Upper lobe of right lung (tissue), 1 donor: ENCODE measurements around the gene CGNL1. TPM values are rescaled to one million over a fixed set of nuclear protein-coding genes. Genes with fewer than 3 reads are reported as not detected.

Experiments used
- ATAC-seq: fragments of 200-7000 bp; cut with Tn5 transposase; one replicate; pipeline ENCODE4 v1.9.1; 2020; ENCODE audit warnings: mild to moderate bottlenecking, moderate library complexity
- DNase-seq: peaks from one replicate; pipeline ENCODE4 v3.0.0-alpha.2; 2020
- H3K27ac ChIP-seq: fragments of 200-600 bp; one replicate; pipeline ENCODE4 v1.8.0; 2022
- H3K27me3 ChIP-seq: fragments of 200-600 bp; one replicate; pipeline ENCODE4 v1.8.0; 2022; ENCODE audit warnings: mild to moderate bottlenecking
- H3K36me3 ChIP-seq: fragments of 200-600 bp; one replicate; pipeline ENCODE4 v1.8.0; 2022
- H3K4me1 ChIP-seq: fragments of 200-600 bp; one replicate; pipeline ENCODE4 v1.8.0; 2022
- H3K4me3 ChIP-seq: fragments of 200-600 bp; one replicate; pipeline ENCODE4 v1.8.0; 2022; ENCODE audit warnings: mild to moderate bottlenecking
- H3K9me3 ChIP-seq: fragments of 200-600 bp; one replicate; pipeline ENCODE4 v1.8.0; 2022
- intact Hi-C: fragments of 100-400 bp; cut with DNase I; formaldehyde crosslinking; loops from one replicate; pipeline ENCODE4 v1.11.0; 2022
- total RNA-seq: library from RNA; stranded (reverse); fragmentation: NEBNext Ultra II Directional; extraction: Animal tissue kit (Norgen Biotek cat#: 25700); gene quantifications from one replicate; pipeline ENCODE4 v1.2.1, GENCODE V29; 2021
- TF ChIP-seq, protein P1 (sequence below): fragments of 200-600 bp; IDR thresholded peaks from one replicate; pipeline ENCODE4 v1.8.0; 2022; ENCODE audit warnings: antibody characterized with exemption
- donor health status: DM: no; HTN: yes; CAD: no; lungs with severe emphysema.

CGNL1 gene
- total RNA-seq, 1 donor from 2014 or later, result 54.9 TPM

- no peaks in the 10 kb centered on the region for H3K9me3 ChIP-seq
- intact Hi-C loops, result no loop called here
- no peaks in the 10 kb centered on the region for H3K27me3 ChIP-seq
- TF ChIP-seq, protein P1, sequence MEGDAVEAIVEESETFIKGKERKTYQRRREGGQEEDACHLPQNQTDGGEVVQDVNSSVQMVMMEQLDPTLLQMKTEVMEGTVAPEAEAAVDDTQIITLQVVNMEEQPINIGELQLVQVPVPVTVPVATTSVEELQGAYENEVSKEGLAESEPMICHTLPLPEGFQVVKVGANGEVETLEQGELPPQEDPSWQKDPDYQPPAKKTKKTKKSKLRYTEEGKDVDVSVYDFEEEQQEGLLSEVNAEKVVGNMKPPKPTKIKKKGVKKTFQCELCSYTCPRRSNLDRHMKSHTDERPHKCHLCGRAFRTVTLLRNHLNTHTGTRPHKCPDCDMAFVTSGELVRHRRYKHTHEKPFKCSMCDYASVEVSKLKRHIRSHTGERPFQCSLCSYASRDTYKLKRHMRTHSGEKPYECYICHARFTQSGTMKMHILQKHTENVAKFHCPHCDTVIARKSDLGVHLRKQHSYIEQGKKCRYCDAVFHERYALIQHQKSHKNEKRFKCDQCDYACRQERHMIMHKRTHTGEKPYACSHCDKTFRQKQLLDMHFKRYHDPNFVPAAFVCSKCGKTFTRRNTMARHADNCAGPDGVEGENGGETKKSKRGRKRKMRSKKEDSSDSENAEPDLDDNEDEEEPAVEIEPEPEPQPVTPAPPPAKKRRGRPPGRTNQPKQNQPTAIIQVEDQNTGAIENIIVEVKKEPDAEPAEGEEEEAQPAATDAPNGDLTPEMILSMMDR, result no peak
- H3K27ac ChIP-seq, result peak overlapping the region; percentile 63
- H3K4me3 ChIP-seq, result no peak overlapping the region
- DNase-seq (no peak), ATAC-seq (peak; percentile 28)
- H3K36me3 ChIP-seq, result no peaks in the 10 kb centered on the region
- peaks cover 9% of the 10 kb centered on the region for H3K4me1 ChIP-seq
Measured at GRCh38 chr15:57388464-57388863, 12.2 kb downstream of the CGNL1 start.

DNA sequence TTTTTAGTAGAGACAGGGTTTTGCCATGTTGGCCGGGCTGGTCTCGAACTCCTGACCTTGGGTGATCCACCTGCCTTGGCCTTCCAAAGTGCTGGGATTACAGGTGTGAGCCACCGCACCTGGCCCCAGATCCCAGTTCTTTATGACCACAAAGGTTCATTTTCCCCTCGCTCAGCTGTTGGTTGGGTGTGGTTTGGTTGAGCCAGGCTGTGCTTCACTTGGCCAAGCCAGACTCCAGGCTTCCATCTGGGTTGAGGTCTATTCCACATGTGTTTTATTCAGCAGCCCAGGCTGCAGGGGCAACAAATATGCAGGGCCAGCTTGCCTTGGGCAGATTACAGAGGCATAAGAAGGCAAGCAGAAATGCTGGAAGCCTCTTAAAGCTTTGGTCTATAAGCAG is 13.7 kb downstream of the CGNL1 start:
- H3K4me3 ChIP-seq, result no peak overlapping the region
- peaks cover 9% of the 10 kb centered on the region for H3K4me1 ChIP-seq
- H3K36me3 ChIP-seq, result no peaks in the 10 kb centered on the region
- no peak for ATAC-seq
- TF ChIP-seq, protein P1, result no peak
- no peak for DNase-seq
- intact Hi-C loops, result no loop called here
- no peaks in the 10 kb centered on the region for H3K9me3 ChIP-seq
- no peak overlapping the region for H3K27ac ChIP-seq
- no peaks in the 10 kb centered on the region for H3K27me3 ChIP-seq

DNA sequence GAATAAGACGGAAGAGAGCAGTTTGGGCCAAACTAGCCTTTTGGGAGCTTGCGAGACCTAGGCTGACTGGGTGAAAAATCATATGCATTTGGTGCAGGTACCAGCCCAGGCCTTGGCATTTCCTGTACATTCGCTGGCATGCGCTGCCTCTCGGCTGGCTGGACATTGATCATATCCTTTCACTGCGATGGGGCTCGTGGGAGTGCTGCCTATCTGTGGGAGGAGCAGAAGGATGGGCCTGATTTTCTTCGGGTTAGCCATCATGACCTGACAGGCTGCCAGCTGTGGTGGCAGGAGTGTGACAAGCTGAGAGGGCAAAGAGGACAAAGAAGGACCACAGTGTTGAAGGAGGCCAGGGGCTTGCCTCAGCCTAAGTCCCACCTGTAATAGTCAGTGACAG is 14.3 kb downstream of the CGNL1 start:
- TF ChIP-seq, protein P1, result no peak
- no peak overlapping the region for H3K4me3 ChIP-seq
- H3K36me3 ChIP-seq, result no peaks in the 10 kb centered on the region
- DNase-seq (no peak), ATAC-seq (no peak)
- no peak overlapping the region for H3K27ac ChIP-seq
- H3K4me1 ChIP-seq, result peaks cover 9% of the 10 kb centered on the region
- H3K9me3 ChIP-seq, result no peaks in the 10 kb centered on the region
- H3K27me3 ChIP-seq, result no peaks in the 10 kb centered on the region
- intact Hi-C loops, result no loop called here

DNA sequence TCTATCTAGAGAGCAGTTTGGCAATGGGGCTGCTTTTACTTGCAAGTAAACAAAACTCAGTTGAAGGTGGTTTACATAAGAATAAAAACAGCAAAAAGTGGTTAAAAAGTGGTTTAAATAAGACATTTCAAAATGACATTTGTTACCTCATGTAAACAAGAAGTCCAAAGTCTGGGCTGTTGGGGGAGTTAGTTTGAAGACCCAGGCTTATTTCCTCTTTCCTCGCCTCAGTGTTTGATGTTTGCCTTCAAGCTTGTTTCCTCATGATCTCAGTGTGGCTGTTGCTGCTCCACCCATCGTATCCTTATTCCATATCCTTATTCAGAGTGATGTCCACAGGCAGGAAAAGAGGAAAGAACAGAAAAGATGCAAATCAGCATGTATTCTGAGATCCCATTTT is 15.2 kb downstream of the CGNL1 start:
- H3K4me3 ChIP-seq, result no peak overlapping the region
- H3K9me3 ChIP-seq, result no peaks in the 10 kb centered on the region
- DNase-seq (no peak), ATAC-seq (no peak)
- peaks cover 9% of the 10 kb centered on the region for H3K4me1 ChIP-seq
- H3K27ac ChIP-seq, result no peak overlapping the region
- H3K27me3 ChIP-seq, result no peaks in the 10 kb centered on the region
- intact Hi-C loops, result no loop called here
- TF ChIP-seq, protein P1, result no peak
- no peaks in the 10 kb centered on the region for H3K36me3 ChIP-seq

DNA sequence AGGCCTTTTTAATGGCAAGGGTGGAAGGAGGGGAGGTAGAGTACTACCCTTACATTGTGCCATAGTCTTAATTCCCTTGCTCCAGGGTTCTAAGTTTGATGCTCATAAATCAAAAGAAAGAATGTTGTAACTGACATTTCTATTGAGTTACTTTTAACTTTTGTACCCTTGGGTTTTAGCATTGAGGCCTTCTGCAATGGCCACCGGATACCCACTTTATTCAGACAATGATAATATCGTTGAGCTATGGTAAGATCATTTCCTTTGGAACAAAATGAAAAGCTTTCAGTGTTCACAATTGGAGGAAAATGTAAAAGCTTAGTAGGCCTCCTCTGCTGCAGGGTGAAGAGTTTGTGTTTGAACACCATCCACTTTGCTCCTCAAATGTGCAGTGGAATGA is 16.8 kb downstream of the CGNL1 start:
- Histone ChIP-seq H3K9me3 (no peaks in the 10 kb centered on the region), H3K36me3 (no peaks in the 10 kb centered on the region), H3K27ac (no peak overlapping the region), H3K27me3 (no peaks in the 10 kb centered on the region), H3K4me1 (peaks cover 9% of the 10 kb centered on the region), H3K4me3 (no peak overlapping the region)
- ATAC-seq (no peak), DNase-seq (no peak)
- intact Hi-C loops, result no loop called here
- TF ChIP-seq, protein P1, result no peak

DNA sequence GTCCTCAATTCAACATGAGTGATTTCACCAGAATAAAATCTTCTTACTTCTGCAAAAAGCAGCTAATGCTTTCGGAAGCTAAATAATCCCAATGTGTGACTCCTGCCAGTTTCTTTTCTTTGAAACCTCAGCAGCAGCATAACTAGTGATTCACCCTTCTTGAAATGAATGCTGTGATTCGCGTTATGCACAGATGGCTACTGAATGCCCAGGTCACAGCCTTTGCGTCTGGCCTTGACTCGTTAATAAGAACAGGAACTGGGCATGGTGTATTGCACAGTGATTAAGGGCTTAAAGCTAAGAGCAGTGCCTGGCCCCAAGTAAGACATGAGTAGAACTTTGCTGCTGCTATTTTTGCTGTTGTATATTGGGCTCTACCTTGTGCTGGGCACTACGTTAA is 19.0 kb downstream of the CGNL1 start:
- Histone ChIP-seq H3K4me1 (peaks cover 4% of the 10 kb centered on the region), H3K9me3 (no peaks in the 10 kb centered on the region), H3K4me3 (no peak overlapping the region), H3K27me3 (no peaks in the 10 kb centered on the region), H3K36me3 (no peaks in the 10 kb centered on the region), H3K27ac (no peak overlapping the region)
- TF ChIP-seq, protein P1, result no peak
- DNase-seq, result no peak
- ATAC-seq, result peak; percentile 14
- intact Hi-C loops, result no loop called here
